Endothelial cell of umbilical vein (primary cell): ENCODE results near the gene MTTP.

Experiments
- EZH2 ChIP-seq: IDR thresholded peaks from 2 replicates; pipeline ENCODE4 v1.6.1; 2012; ENCODE audit warnings: borderline replicate concordance, low read depth, mild to moderate bottlenecking, moderate library complexity, low read length, inconsistent platforms; ENCODE audit not compliant: severe bottlenecking
- POLR2AphosphoS5 ChIP-seq: IDR thresholded peaks from 2 replicates; pipeline ENCODE4 v1.6.1; 2012; ENCODE audit warnings: low read depth, mild to moderate bottlenecking, control low read depth, low read length, moderate library complexity; ENCODE audit not compliant: insufficient read depth

GRCh38 chr4:99661907-99662306, 87.3 kb downstream of the MTTP start:
- TF ChIP-seq EZH2: no peak
- no peak for TF ChIP-seq POLR2AphosphoS5
